CD4-positive, alpha-beta T cell treated with Interleukin-2 at 100 ng/mL for 4 hours (primary cell): Measurements from ENCODE around the gene MKNK1.

ENCODE experiments used
- DNase-seq: peaks from one replicate; pipeline ENCODE4 v3.0.0-alpha.2; 2020; ENCODE audit warnings: low spot score

MKNK1 gene

DNA sequence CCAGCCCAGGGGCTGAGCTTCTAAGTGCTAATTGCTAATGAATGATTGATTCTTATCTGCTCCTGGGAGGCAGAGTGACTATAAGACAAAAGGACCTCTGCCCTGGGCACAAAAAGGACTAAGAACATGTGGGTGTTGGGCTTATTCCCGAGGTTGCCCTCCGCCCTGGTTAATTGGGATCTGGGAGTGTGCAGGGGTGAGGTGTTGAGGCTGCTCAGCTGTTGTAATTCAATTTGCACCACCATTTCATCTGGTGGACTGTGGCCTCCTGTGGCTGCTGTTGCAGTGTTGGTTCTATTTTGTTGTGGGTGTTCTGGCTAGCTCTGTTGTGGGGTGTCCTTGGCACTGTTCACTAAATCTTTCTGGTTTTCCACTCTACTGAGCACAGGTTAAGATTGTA, 65.9 kb downstream of the MKNK1 start:
- DNase-seq = no peak

- no peak for DNase-seq
Measured at GRCh38 chr1:46537651-46538050, 66.4 kb downstream of the MKNK1 start.

- no peak for DNase-seq
Measured at GRCh38 chr1:46536527-46536926, 67.5 kb downstream of the MKNK1 start.

DNA sequence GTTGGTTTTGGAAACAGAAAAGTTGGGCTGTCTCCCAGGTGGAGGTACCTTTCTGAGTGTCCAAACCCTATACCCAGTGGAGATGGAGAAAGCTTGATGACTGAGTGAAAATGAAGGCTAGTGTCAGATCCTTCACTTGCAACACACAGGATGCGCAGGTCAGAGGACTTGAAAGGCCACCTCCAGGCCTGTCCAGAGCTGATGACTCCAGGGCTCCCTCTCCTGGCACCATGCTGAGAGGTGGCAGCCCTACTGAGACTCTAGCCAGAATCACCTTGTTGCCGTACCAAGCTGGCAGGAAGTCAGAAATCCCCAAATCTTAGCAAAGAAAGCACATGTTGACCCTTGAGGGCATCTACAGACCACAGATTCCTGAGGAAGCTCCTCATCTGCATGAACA, 69.0 kb downstream of the MKNK1 start:
- DNase-seq = no peak

DNA sequence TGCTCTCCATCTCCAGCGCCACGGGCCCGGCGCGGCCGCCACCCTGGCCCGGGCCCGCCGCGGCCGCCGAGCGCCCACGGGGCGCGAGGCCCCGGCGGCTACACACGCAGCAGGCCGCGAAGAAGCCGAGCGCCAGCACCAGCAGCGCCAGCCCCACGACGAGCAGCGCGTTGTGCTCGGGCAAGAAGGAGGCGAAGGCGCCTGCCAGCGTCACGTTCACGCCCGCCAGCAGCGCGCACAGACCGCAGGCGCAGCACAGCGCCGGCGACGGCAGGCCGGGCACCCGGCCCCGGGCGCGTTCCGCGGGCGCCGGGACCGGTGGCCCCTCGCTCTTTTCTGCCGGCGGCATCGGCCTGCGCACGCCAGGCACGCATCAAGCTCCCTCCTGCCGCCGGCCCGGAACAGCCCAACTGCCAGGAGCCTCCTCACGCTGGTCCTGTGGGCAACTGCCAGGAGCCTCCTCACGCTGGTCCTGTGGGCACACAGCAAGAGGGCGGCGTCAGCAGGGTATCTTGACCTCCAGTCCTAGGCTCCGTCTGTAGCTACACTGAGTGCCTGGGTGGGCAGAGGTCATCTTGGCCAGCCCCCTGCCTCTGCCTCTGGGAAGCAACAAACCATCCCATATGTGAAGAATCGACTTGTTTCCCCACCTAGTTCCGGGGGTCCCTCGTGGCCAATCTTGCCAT, 70.7 kb downstream of the MKNK1 start:
- DNase-seq = peak; percentile 61

DNA sequence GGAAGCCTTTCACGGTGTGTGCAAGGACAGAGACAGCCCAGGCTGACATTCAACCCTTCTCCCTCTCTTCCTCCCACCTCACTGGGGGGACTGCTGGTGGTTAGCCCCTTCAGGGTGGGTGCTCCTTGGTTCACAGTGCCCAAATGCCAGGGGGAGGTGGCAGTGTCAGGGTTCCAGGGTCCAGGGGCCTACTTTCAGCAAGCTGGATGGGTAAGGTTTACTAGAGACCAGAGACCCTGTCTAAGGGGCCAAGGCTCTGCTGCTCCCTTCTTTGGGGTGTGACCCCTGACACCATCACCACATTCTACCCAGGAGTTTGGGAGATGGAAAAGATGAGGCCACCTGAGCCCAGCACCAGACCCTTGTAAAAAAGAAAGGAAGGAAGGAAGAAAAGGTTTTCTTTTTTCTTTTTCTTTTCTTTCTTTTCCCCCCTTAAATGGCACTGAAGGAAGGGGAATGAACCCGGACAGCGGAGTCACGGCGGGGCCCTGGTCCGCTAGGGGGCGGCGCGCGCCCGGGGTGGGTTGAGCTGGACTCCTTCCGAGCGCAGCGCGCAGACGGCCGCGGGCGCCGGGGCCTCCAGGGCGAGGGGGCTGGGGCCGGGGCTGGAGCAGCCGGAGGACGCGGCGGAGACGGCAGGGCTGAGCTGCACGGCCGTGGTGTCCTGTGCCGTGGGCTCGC, 71.4 kb downstream of the MKNK1 start:
- peak; percentile 71 for DNase-seq

- no peak for DNase-seq
Measured at GRCh38 chr1:46532095-46532494, 72.0 kb downstream of the MKNK1 start.

DNA sequence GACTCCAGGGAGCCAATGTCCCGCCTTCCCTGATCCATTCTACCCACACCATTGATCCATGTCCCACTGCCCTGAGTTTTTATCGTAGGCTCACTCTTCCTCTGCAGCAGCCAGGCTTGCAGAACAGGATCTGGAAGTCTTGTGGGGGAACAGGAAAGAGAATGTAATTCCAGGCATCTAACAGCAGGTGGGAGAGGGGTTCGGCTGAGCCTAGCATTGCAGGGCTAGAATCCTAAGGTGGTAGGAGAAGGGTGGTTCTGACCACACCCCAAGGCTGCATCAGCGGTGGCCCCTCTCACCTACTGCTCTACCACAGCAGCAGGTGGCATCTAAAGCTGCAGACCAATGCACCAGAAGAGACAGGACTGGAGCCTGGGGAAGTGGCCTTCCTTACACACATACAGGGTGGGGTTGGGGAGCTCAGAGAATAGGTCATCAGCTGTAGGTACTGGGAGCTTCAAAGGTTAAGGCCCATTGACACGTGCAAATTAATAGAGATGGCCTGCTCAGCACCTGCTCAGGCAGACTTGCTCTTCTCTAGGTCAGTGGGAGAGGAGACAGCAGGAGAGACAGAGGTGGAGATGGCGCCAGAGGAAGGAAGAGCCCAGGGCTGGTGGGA, 73.2 kb downstream of the MKNK1 start:
- DNase-seq = no peak

GRCh38 chr1:46530311-46530710, 73.8 kb downstream of the MKNK1 start:
- no peak for DNase-seq

DNA sequence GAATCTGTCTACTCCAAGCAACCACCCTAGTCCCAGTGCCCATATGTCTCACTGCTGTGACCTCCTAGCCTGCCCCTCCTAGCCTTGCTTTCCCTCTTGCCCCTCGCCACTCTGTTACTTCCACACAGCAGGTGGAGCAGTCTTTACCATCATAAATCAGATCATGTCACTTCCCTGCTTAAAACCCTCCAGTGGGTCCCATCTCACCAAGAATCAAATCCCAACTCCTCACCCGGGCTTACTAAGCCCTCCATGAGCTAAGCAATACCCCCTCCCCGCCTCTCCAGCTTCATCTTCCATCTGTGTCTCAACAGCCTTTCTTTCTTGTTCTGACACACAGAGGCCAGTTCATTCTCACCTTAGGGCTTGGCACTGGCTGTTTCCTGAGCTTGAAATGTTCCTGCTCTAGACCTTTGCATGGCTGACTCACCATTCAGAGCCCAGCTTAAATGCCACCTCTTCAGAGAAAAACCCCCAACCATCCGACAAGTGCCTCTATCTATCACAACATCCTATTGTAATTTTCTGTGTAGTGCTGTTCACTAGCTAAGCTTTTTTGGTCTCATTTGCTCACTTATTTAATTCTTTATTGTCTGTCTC, 74.9 kb downstream of the MKNK1 start:
- no peak for DNase-seq

DNA sequence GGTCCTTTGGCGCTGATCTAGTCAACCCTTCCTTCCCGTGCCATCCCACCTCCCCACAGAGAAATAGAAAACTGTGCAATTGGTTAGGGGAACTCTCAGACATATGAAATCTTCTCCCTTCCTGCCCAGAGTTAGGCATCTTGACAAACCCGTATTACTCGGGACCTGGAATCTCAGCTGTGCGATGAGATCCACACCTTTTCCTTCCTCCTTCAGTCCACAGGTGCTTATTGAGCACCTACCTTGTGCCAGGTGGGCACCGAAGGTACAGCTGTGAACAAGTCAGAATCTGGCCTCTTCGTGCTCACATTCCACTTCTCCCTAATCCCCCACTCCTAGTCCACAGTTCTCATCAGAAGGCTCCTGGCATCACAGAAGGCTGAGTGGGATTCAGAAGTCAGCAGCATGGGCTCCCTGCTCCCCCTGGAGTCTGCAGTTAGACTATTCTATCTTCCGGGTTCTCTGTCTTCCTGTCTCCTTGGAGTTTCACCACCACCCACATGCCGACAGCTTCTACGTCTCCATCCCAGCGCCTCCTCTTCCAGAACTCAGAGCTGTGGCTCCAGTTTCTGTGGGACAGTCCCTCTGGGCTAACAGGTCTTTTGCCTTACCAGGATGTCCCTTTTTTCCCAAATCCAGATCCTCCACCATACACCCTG, 75.6 kb downstream of the MKNK1 start:
- DNase-seq = no peak

DNA sequence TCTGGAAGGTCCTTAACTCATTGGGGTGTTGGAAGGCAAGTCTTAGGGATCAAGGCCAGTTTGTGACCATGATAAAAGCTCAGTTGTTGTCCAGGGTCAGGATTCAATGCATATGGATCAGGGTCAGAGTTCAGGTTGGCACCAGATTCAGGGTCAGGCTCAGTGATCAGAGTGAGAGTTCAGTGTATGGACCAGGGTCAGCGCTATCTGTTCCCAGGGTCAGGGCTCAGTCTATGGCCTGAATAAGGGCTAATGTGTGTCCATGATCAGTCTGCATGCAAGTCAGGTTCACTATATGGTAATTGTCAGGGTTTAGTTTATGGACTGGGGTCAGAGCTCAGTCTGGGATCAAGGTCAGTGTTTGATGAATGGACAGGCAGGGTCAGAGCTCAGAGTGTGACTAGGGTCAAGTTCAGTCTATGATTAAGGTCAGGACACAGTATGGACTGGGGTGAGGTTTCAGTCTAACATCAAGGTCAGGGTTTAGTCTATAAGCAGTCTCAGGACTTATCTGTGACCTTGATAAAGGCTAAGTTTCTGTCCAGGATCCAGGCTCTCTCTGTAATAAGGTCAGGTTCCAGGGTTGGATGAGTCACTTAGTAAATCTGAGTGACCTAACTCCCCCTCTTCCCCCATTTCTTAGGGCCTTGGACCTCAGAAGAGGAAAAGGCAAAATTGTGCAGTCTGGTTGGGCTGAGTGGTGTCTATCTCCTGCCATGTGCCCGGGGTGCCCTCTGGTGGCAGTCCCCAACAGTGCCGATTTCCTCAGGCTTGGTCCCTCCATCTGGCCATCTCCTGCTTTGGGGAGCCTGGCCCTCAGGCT, 76.4 kb downstream of the MKNK1 start:
- DNase-seq = peak; percentile 74

- no peak for DNase-seq
Measured at GRCh38 chr1:46526691-46527291, 77.3 kb downstream of the MKNK1 start.

DNA sequence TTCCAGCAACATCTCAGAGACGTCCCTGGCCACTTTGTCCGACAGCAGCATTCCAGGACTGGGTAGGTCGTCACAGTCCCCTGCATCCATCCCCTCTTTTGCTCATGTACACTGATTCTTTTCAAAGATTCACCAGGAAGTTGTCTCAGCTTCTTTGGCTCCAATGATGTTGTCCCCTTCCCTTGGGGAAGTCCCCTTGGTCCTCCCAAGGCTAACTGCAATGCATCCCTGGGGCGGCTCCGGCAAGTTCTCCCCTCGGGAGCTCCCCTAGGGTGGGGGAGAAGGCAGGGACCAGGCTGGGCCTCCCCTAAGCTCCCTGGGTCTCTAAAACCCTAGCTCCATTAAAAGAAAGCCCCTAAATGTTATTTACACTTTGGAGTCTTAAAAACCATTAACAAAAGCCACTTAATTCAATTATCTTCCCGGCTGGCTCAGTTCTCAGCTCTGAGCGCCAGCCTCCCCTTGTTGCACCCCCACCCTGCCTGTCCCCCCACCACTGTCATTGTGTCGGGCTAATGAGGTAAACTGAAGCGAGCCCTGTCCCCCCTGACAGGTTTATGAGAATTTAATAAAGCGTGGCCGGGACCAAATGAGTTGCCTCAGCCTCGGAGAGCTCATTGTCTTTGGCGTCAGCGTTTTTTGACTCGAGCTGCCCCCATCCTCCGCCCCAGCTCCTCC, 77.9 kb downstream of the MKNK1 start:
- no peak for DNase-seq

DNA sequence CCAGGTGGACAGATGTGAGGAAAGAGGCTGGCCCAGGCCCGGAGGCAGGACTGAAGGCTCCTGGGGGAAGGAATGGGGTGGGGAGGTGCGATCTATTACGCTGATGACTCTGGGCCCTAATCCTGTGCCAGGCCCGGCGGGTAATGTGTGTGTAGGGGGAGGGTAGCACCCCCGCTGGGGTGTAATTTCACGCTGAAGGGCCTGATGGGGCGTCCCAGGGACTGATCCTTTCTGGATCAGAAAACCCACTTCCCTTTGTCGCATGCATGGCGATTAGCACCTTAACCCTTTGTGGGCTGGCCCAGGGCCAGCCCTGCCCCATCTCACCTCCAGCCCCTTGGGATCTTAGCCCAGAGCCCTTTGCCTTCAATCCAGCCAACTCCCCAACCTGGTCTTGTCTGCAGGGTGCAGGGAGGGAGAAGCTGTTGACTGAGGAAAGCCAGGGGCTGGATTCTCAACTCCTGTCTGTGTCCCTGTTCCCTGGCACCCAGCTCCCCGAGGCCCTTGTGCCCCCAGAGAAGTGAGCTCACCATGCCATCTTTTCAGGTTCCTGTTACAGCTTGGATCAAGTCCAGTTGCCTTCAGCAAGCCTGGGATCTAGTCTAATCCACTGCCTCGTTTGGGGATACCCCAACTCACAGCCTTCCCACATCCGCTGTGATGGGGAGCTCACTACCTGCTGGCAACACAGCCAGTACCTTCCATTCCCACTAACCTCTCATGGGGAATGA, 78.7 kb downstream of the MKNK1 start:
- DNase-seq = no peak

DNA sequence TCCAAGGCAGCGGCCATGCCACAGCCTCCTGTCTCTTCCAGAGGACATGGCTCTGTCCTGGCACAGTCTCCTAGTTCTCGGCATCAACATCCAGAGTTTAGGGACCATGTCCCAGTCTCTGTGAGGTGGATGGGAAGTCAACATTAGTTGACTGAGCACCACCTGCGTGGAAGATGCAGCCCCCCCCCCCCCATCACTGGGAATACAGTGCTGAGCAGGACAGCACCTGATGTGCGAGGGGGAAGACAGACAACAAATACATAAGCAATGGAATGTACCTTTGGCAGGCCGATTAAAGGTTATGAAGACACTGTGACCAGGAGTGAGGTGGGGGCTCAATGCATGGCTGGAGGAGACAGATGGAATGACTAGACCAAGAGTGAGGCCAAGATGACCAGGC, 79.2 kb downstream of the MKNK1 start:
- DNase-seq = no peak

DNA sequence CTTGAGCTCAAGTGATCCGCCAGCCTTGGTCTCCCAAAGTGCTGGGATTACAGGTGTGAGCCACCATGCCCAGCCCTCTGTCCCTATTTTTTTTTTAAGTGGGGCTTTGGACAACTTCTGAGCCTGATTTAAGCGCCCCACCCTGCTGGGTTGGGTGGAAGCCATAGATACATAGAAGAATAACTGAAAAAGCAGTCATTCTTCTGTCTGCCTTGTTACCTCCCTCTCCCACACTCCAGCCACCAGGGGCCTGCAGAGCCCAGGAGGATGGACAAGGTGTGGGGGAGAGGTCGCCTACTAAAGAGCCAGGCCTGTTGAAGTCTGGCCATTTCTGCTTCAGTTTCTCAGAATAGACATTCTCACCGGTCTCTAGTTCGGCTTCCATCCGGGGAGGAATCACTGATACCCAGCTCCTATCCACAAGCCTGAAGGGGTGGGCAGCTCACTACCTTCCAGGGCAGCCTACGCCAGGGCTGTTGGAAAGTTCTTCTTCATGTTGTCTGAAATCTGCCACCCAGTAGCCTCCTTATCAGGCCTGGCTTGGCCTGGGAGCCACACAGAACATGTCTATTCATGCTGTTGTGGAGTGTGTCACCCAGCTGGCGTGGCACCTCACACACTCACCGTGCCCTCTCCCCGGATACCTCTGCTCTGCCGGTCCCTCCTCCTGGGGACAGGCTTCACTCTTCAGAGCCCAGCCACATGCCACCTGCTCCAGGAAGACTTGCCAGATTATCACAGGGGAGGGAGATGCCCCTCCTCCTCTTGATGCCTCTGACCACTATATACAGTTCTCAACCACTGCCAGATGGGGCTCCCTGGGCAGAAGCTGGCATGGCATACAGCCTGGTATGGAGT, 80.3 kb downstream of the MKNK1 start:
- no peak for DNase-seq

GRCh38 chr1:46522969-46523320, 81.1 kb downstream of the MKNK1 start:
- DNase-seq = no peak
